GM21619 (cell line): Measurements from ENCODE around the gene MINDY1.

ENCODE experiments used
- ATAC-seq: cut with Tn5 transposase; IDR thresholded peaks from one replicate; pipeline ENCODE4 v1.9.1; 2021; ENCODE audit not compliant: unreplicated experiment

The MINDY1 gene

DNA sequence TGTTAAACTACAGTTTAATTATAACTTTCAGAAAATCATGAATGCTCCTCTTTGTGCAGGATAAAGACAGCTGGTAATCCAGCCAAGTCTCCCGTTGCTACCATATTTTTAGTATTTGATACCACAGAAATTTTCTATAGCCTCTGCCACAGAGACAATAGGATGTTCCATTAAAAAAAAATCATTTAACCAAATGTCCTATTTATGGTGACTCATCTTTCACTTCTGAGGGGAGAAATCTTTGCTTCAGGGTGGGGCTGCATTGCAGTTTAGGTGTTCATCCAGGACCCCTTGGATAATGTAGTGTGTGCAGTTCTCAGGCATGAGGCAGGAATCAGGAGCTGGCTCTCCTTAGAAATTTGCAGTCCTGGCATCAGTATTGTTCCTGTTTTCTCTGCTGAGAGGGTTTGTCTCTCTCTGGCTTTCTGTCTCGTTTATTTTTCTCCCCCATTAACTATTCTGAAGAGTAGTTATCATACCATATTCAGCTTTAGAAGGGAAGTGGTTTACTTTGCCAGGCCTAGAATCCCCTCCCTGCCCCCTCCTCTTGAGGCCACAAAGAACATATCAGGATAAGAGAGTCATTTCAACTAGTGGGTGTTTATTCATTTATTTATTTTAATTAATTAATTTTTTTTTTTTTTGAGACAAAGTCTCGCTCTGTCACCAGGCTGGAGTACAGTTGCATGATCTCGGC lies 4.6 kb upstream of the MINDY1 start:
- no peak for ATAC-seq

DNA sequence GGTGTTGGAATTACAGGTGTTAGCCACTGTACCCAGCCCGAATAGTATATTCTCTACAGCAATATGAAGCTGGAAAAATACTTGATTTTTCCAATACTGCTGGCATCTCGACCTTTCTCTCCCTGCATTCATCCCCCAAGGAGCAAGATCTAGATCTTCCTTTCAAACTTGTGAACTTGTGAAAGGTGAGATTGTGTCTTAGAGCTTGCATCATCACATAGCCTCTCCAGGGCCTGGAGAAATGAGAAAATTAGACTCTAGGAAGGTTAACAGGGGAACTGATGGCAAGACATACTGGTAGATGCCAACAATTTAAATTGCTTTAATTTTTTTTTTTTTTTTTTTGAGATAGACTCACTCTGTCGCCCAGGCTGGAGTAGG lies 3.6 kb upstream of the MINDY1 start:
- ATAC-seq = no peak

DNA sequence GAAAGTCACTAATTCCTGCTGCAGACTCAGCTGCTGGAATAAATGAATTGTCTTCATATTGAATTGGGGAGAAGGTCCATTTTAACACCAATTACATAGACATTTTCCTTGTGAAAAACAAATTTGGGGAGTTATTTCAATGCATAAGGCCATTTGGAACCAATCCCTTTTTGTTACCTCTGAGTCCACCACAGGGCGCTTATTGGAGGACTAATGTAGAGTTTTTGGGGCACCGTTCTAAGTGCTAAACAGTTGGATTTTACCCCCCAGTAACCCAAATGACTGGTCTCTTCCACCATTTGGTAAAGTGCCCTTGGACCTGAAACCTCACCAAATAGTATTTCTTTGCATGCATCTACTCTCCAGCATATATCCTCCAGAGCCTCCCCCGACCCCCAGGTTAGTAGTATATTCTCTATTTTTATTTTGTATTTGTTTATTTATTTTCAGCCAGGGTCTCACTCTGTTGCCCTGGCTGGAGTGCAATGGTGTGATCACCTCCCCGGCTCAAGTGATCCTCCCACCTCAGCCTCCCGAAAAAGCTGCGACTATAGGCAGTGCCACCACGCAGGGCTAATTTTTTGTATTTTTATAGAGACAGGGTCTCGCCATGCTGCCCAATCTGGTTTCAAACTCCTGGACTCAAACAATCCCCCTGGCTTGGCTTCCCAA lies 3.1 kb upstream of the MINDY1 start:
- no peak for ATAC-seq

DNA sequence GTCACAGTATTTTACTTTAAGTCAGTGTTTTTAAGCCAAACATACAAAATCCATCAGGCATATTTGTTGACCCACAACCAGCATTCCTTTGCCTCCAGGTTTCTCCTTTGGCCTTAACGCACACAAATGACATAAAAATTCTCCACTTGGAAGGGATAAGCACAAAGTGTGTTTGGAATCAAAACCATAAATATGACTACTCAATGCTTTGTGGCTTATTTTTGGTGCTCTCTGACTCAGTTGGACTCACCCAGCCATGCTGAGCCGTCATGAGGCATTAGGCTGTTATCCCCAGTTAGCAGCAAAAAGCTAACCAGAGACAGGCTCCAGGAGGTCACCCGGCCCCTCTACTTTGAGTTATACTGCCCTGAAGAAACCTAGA lies 2.5 kb upstream of the MINDY1 start:
- ATAC-seq = no peak

DNA sequence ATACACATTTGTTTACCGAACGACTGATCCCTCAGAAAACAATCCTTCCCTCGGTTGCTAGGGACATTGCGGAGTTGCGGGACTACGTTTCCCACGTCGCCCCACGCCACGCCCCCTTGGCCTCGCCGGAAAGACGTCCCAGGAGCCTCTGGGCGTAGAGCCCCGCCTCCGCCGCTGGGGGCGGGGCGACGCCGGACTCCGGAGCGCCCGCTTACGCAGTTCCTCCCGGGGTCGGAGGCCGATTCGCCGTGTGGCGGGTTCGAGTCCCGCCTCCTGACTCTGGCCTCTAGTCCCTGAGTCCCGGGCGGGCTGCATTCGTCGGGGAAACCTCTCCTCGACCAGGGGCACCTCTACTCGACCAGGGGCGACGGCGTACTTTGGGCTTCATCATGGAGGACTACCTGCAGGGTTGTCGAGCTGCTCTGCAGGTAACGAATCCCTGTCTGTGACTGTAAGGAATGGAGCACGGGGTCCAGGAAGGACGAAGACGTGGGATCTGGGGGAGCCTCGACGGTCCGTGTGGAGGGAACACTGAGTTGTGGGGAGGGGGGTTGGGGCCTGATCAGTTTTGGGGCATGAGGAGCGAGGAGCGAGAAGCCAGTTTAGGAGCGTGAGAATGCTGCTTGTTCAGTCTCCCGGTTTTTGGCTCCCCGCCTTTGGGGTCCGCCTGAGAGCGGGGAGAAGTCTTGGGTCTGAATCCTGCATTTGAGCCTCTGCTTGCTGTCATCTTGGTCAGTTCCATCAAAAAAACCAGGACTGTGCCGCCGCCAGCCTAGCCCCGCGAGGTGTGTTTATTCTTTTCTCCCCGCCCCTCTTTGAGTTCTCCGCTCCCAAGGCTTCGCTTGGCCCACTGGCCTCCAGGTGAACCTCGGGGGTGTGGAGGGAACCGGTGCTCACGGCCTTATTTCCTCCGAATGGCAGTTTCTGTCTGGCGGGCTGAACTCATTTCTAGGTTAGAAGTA lies 1.8 kb upstream of the MINDY1 start, which contains the start of gene PRUNE1:
TSS of gene PRUNE1 (plus strand) at position 206 of the 962 bp plus-strand sequence. CDS start at position 390, 184 bp downstream.
- ATAC-seq = peak; percentile 61

DNA sequence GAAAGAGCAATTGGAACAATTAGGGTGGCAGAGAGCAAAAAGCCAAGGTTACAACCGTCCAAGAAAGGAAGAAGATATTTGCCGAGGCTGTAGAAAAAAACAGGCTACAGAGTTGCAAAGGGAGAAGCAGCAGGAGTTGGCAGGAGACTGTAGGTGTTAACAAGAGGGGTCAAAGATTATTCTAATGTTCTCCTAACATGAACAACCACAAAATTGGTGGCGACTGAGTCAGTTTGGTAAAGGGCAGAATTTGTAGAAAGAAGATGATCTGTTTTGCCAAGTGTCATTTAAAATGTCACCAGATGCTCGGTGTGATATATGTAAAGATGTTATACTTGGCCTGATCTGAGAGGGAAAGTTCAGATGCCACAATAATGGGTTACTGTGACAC lies 1.1 kb upstream of the MINDY1 start:
- no peak for ATAC-seq

DNA sequence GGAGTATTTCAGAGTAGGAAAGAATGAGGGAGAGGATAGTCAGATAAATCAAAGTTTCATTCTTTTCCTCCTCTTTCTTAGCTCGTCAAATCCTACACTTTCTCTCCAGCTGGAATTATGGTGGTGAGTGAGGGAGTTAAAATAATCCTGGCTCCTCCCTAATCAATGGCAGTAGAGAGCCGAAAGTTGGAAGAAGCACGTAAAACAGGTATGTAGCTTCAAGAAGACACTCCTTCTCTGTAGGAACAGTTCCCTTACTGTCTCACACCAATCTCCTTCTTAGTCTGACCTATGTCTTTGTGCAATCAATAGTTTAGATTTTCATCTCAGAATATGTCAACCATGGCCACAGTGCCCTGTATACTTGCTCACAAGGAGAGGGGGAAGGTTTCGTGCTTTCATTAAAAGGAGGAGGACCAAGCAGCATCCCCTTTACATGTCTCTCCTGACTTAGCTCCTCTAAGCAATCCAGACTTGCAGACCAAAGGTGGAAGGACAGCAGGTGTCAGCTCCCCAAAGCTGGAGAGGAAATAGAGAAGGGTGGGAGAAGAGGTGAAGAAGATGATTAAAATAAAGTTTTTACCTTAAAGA lies 878 bp downstream of the MINDY1 start:
- no peak for ATAC-seq

DNA sequence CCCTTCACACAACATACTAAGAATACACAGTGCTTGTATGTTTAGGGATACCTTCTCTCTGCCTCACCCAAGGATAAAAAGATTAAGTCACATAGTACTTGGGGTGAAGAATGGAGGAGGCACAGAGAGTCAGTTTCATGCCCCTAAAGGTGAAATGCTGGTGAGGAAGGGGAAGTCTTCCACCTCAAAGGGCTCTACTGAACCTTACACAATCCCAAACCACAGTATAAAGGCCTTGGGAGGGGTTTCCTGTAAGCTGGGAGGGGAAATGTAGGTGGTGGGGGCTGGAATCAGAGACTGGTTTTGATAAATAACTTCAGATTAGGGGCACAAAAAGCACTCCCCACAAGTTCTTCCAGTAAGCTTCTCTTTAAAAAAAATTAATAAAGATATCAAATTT lies 3.5 kb downstream of the MINDY1 start:
- ATAC-seq = no peak

DNA sequence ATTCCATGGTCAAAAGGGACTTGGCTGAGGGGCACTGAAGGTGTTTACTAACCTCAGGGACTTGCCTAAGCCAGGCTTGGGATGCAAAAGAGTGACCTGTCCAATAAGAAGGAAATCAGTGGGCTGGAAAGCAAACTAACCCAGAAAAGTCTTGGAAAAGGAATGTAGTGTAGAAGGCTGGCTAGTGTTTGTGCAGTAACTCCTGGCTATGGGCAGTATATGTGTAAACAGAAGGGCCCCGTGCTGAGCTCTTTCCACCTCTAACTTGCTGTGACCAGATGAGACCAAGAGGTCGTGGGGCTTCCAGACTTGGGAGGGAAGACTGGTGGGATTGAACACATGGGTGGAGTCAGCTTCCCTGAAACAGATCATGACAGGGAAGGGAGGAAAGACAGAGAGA lies 4.1 kb downstream of the MINDY1 start:
- no peak for ATAC-seq

DNA sequence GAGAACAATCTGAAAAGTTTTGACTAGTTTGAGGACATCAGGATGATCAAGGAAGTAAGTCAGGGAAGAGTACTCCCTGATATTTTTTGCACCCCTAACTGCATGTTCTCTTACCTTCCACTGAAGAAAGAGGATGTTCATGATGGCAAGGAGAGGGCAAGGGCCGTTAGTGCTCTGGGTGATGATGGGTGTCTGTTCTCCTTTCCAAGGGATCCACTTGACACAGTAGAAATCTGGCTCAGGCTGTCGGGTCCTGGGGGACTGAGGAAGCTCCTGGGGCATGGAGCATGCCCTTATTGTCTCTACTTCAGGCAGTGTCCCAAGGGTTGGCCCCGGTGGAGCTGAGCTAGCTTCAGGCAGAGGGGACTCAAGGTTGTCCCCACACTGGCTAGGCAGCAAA lies 4.7 kb downstream of the MINDY1 start:
- ATAC-seq = no peak

DNA sequence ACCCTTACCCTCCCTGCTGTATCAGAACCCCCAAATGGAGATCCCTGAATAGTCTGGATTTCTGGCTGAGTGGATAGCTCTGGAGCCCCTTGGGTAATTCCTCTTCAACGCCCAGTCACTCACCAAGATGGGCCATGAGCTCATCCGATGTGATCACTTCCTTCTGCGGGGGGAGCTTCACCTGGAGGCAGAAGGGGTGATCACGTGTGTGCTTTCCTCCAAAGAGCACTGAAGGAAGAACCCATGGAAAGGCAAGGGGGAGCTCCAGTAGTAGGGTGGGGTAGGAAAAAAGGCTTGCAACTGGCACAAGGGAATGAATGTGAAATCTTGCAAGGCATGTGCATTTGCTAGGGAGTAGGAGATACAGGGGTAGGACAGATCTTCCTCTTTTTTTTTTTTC lies 5.1 kb downstream of the MINDY1 start:
- ATAC-seq = no peak

DNA sequence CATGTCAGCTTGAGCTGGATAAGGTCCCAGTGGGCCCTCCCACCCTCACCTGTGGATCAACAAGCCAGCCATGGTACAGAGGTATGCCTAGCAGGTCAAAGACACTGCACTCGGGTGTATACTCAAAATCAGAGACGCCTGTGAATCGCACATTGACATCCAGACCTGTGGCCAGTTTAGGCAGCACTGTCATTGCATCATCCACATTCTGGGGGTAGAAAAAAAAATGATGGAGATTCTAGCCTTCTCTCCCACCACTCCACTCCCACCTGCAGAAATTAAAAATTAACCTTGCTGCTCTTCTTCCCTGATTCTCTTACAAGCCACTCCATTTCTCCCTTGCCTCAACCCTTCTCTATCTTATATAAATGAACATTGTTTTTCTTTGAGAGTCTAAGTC lies 6.3 kb downstream of the MINDY1 start:
- ATAC-seq = no peak

DNA sequence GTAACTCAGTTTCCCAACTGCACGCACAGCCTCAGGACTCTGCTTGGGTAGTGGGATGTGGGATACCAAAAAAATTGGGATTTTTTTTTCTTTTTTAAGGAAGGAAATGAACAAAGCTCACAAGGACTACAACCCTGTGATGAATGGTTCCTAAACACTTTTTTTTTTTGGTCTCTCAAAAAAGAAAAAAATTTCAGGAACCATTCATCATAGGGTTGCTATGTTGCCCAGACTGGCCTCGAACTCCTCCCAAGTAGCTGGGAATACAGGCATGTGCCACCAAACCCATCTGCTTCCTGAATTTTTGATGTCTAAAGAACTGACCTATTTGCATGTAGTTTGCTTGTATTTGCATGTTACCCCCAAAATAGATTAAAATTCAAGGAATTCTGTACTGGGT lies 6.8 kb downstream of the MINDY1 start:
- no peak for ATAC-seq

DNA sequence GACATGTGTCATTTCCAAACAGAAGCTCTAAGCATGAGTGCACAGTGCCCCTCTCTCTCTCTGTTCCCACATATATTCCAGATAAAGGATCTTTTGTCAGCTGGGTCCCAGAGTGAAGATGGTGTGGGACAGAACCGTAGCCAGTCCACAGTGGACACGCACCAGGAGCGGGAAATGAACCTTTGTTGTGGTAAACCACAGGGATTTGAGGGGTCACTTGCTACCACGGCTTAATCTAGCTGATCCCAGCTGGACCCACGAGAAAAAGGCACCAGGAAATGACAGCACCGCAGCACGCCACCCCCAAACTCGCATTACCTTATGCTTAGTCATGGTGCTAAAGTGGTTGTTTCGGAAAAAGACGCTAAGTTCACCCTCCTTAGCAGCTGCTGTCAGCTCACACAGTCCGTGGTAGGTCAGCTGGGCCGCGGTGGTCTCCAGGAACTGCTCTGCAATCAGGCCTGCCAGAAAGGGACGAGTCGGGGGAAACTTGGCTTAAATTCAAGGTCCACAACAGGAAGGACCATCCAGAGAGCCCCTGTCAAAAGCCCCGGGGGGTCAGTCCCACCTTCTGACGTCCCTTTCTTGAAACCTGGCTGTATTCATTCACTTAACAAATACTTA lies 7.5 kb downstream of the MINDY1 start:
- ATAC-seq = no peak

DNA sequence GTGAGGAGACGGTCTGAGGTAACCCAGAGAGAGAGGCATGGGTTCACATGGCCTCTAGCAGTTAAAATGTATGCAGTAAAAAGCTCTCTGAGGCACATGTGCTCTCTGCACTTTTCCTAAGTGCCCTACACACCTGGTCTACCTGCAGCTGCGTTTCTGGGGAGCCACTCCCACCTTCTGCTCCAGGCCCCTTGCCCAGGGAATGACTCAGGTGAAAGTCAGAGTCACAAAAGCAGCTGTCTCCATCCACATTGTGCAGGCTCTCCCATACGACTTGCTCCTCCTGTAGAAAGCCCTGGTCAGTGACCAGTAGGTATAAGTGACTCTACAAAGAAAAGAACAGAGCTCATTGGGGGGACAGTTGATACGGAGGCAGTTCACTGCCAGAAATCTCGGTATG lies 8.8 kb downstream of the MINDY1 start:
- no peak for ATAC-seq

DNA sequence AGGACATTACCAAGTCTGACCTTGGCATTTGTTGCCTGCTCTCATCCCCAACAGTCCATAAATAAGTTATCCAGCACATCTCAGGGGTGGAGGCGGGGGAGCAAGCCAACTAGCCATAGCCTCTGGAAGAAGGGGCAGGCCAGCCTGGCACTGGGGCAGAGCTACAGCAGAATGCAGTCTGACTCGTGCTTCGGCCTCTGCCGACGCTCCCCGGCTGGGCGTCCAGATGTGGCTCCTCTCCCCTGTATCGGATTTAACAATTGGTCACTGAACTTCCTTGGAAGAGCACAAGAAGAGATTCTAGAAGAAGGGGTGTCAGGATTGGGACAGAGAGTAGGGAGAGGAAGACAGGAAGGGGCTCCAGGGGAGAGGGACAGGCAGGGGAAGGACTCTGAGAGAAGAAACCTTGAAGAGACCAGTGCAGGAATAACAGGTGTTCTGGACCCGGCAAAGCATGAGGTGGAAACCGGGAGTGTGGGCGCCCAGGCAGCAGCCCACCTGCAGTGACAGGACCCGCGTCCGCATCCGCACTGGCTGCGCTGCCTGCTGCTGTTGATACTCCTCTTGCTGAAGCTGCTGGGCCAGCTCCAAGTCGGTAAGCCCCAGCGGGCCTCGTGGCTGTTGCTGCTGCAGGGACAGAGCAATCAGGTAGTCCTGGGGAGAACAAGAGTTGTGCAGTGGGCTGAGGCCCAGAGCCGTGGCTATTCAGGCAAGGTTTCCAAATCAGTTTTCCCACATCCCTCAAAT lies 9.4 kb downstream of the MINDY1 start:
- no peak for ATAC-seq

DNA sequence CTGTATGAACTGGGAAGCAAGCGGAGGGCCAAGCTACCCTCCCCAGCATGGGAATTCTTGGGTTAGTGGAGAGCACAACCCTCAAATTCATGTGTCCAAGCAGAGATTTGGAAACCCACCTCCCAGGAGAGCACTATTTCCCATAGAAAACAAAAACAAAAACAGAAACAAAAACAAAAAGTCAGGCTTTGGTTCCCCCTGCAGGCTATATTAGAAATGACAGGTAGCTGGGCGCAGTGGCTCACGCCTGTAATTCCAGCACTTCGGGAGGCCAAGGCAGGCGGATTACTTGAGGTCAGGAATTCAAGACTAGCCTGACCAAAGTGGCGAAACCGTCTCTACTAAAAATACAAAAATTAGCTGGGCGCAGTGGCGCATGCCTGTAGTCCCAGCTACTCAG lies 10.8 kb downstream of the MINDY1 start:
- no peak for ATAC-seq

DNA sequence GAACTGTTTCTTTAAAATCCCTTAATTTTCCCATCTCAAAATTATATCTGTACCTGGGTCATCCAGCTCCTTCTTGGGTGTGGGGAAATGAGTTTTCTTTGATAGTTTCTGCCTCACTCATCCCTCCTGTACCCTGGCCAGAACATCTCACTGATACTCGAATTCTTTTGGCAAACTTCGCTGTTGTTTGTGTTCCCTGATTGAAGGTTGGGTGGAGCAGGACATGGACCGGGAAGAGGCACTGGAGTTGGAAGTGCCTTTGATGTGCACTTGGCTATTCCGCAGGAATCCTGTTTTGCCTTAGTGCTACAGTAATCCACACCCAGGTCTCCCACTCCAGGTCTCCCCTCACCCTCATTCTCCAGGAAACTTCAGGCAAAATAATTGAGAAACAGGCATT lies 11.2 kb downstream of the MINDY1 start:
- no peak for ATAC-seq

DNA sequence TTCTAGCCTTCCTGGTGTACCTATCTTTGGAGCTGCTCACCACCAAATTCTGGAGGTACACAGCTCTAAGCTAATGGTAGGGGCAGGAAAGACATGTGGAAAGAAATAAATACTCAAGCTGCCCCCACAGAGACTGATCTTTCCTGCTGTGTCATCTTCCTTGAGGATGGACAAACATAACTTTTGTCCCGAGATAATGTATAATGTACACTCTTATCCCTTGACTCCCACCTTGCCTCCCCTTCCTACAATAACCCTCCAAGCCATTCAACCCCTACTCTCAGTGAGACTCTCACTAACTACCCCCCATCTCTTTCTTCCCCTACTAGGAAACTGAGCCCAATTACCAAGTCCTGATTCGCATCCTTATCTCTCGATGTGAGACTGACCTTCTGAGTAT lies 12.5 kb downstream of the MINDY1 start:
- ATAC-seq = no peak

DNA sequence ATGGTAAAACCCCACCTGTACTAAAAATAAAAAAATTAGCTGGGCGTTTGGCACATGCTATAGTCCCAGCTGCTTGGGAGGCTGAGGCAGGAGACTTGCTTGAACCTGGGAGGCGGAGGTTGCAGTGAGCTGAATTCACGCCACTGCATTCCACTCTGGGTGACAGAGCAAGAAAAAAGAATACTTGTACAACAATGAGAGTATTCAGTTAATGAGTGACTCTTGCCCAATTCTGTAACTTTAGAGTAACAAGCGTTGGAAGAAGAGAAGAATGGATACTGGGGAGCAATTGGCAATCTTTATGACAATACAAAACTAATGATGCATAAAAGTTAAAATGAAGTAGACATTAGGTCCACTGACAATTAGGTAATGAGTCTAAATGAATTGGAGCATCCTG lies 14.1 kb downstream of the MINDY1 start:
- no peak for ATAC-seq
